Epithelial cell of proximal tubule (primary cell): ENCODE results near the gene IKZF3. TPM values are rescaled to one million over a fixed set of nuclear protein-coding genes. Genes with fewer than 3 reads are reported as not detected.
"Not testable (repeated sequence)": the region's sequence is repeated elsewhere in the genome, so short reads cannot be mapped to it uniquely, and the experiment has no call there.

Experiments
- DNase-seq: peaks from one replicate; pipeline ENCODE4 v3.0.0-alpha.2; 2011; ENCODE audit warnings: low read depth
- H3K4me3 ChIP-seq: 2 replicates; pipeline ENCODE4 v1.5.1; 2011; ENCODE audit warnings: low read depth, mild to moderate bottlenecking, low read length
- CTCF ChIP-seq: conservative IDR thresholded peaks from 2 replicates; pipeline ENCODE4 v1.5.1; 2012; ENCODE audit warnings: low read depth, mild to moderate bottlenecking, low read length
- total RNA-seq: library from RNA; depleted of rRNA; stranded (reverse); fragments of >200 nt; gene quantifications from 2 replicates; pipeline ENCODE4 v1.2.3, GENCODE V29; 2015

The IKZF3 gene
- total RNA-seq, 1 donor from 2014 or later, result not detected

- TF ChIP-seq CTCF, result peak; percentile 71
- peak within 1 kb of the TSS; percentile 70 for H3K4me3 ChIP-seq
- DNase-seq, result no peak
Observed at GRCh38 chr17:39730095-39730921, 133.8 kb downstream of the IKZF3 start, which contains the start of gene MIEN1. MIEN1 (minus strand) TSS chr17:39730532; CDS start chr17:39730495, 37 bp downstream.

GRCh38 chr17:39729280-39729851 is 134.7 kb downstream of the IKZF3 start:
- TF ChIP-seq CTCF, result no peak

GRCh38 chr17:39727556-39727955 is 136.6 kb downstream of the IKZF3 start:
- no peak for TF ChIP-seq CTCF
- no peak for DNase-seq
- H3K4me3 ChIP-seq, result no peak overlapping the region

More at GRCh38 chr17:39729280-39729851, 134.7 kb downstream of the IKZF3 start:
- H3K4me3 ChIP-seq, result peak overlapping the region; percentile 70
- no peak for DNase-seq

- no peak for DNase-seq
- no peak for TF ChIP-seq CTCF
- H3K4me3 ChIP-seq, result no peak overlapping the region
Observed at GRCh38 chr17:39726617-39727016, 137.5 kb downstream of the IKZF3 start.

- H3K4me3 ChIP-seq, DNase-seq: not testable (repeated sequence)
Observed at GRCh38 chr17:39725923-39726322, 138.2 kb downstream of the IKZF3 start.

- H3K4me3 ChIP-seq, result no peak overlapping the region
- TF ChIP-seq CTCF, result no peak
- DNase-seq, result no peak
Observed at GRCh38 chr17:39724731-39725130, 139.4 kb downstream of the IKZF3 start.

- no peak for DNase-seq
- no peak for TF ChIP-seq CTCF
- no peak overlapping the region for H3K4me3 ChIP-seq
Observed at GRCh38 chr17:39722965-39723848, 140.9 kb downstream of the IKZF3 start.
